Smooth muscle cell (in vitro differentiated cells): ENCODE results near the gene MYLK. TPM values are rescaled to one million over a fixed set of nuclear protein-coding genes. Genes with fewer than 3 reads are reported as not detected.

Experiments
- DNase-seq: peaks from one replicate; lab custom pipeline; 2025; ENCODE audit not compliant: unreplicated experiment; lab: John Stamatoyannopoulos, UW
- H2AFZ ChIP-seq: fragments of 200-600 bp; sonication (generic); 2 replicates; pipeline ENCODE4 v1.6.0; 2016; ENCODE audit warnings: antibody characterized with exemption, low read depth, mild to moderate bottlenecking
- H3F3A ChIP-seq: fragments of 200-600 bp; sonication (generic); 2 replicates; pipeline ENCODE4 v1.6.0; 2017; ENCODE audit warnings: antibody characterized with exemption, low read depth
- H3K27ac ChIP-seq: fragments of 200-600 bp; sonication (generic); 2 replicates; pipeline ENCODE4 v1.5.1; 2016; ENCODE audit warnings: low read depth, mild to moderate bottlenecking
- H3K27me3 ChIP-seq: fragments of 200-600 bp; sonication (generic); 2 replicates; pipeline ENCODE4 v1.6.1; 2016; ENCODE audit warnings: low read depth, mild to moderate bottlenecking
- H3K36me3 ChIP-seq: fragments of 200-600 bp; sonication (generic); 2 replicates; pipeline ENCODE4 v1.5.1; 2016; ENCODE audit warnings: low read depth
- H3K4me1 ChIP-seq: fragments of 200-600 bp; sonication (generic); 2 replicates; pipeline ENCODE4 v1.5.1; 2016; ENCODE audit warnings: low read depth
- H3K4me2 ChIP-seq: fragments of 200-600 bp; sonication (generic); 2 replicates; pipeline ENCODE4 v1.6.0; 2016; ENCODE audit warnings: mild to moderate bottlenecking
- H3K4me3 ChIP-seq: fragments of 200-600 bp; sonication (generic); 2 replicates; pipeline ENCODE4 v1.5.1; 2016; ENCODE audit warnings: mild to moderate bottlenecking
- H3K79me2 ChIP-seq: fragments of 200-600 bp; sonication (generic); 2 replicates; pipeline ENCODE4 v1.6.0; 2016; ENCODE audit warnings: low read depth, mild to moderate bottlenecking
- H3K9ac ChIP-seq: fragments of 200-600 bp; sonication (generic); 2 replicates; pipeline ENCODE4 v1.6.0; 2016; ENCODE audit warnings: low read depth
- H3K9me3 ChIP-seq: fragments of 200-600 bp; sonication (generic); replicated peaks from 2 replicates; pipeline ENCODE4 v1.5.1; 2016; ENCODE audit warnings: low read depth
- H4K20me1 ChIP-seq: fragments of 200-600 bp; sonication (generic); 2 replicates; pipeline ENCODE4 v1.6.0; 2016; ENCODE audit warnings: low read depth
- CTCF ChIP-seq: fragments of 200-600 bp; sonication (generic); IDR thresholded peaks from 2 replicates; pipeline ENCODE4 v1.5.1; 2017; ENCODE audit warnings: borderline replicate concordance, mild to moderate bottlenecking, antibody characterized with exemption; ENCODE audit not compliant: insufficient read depth, poor library complexity, severe bottlenecking
- WGBS: methylation state at CpG from one replicate; pipeline ENCODE4 v1.1.7; 2016; ENCODE audit warnings: low lambda C conversion rate; 5-methylcytosine and 5-hydroxymethylcytosine counted together
- polyA plus RNA-seq: library from polyadenylated mRNA; unstranded; fragments of >200 nt; fragmentation: Nextera tagmentation; extraction: Ambion mirVana; gene quantifications from 2 replicates; pipeline ENCODE4 v1.2.1, GENCODE V29; 2016
- total RNA-seq: library from RNA; depleted of rRNA; stranded (reverse); fragments of >200 nt; gene quantifications from 2 replicates; pipeline ENCODE4 v1.2.3, GENCODE V29; 2014

The MYLK gene
- total and polyA plus RNA-seq, 2 experiments from 2014 or later, result 13.6 to 25.5 TPM

GRCh38 chr3:123640311-123640710 is 243.8 kb downstream of the MYLK start:
- no peak overlapping the region for H3K4me2 ChIP-seq
- H3K9ac ChIP-seq, result no peak overlapping the region
- H3K4me1 ChIP-seq, result peaks cover 26% of the 10 kb centered on the region
- 97% methylated on average over 15 of the region's 15 CpGs for WGBS
- no peak overlapping the region for H3K4me3 ChIP-seq
- DNase-seq, result no peak
- H3K27me3 ChIP-seq, result no peaks in the 10 kb centered on the region
- no peak overlapping the region for H3K27ac ChIP-seq
- H4K20me1 ChIP-seq, result no peaks in the 10 kb centered on the region
- H3K9me3 ChIP-seq, result no peaks in the 10 kb centered on the region
- TF ChIP-seq CTCF, result no peak
- no peaks in the 10 kb centered on the region for H3K79me2 ChIP-seq
- no peaks in the 10 kb centered on the region for H3K36me3 ChIP-seq
- no peak overlapping the region for H2AFZ ChIP-seq
- no peaks in the 10 kb centered on the region for H3F3A ChIP-seq

- H3K36me3 ChIP-seq, result no peaks in the 10 kb centered on the region
- WGBS, result 82% methylated on average over 14 of the region's 14 CpGs
- no peaks in the 10 kb centered on the region for H3K27me3 ChIP-seq
- H3K79me2 ChIP-seq, result no peaks in the 10 kb centered on the region
- no peak overlapping the region for H3K4me2 ChIP-seq
- no peaks in the 10 kb centered on the region for H3K9me3 ChIP-seq
- H3K4me3 ChIP-seq, result no peak overlapping the region
- peaks cover 26% of the 10 kb centered on the region for H3K4me1 ChIP-seq
- no peak overlapping the region for H3K27ac ChIP-seq
- no peak overlapping the region for H2AFZ ChIP-seq
- TF ChIP-seq CTCF, result no peak
- DNase-seq, result no peak
- no peaks in the 10 kb centered on the region for H3F3A ChIP-seq
- no peak overlapping the region for H3K9ac ChIP-seq
- H4K20me1 ChIP-seq, result no peaks in the 10 kb centered on the region
Measured at GRCh38 chr3:123638936-123639689, 245.0 kb downstream of the MYLK start.

GRCh38 chr3:123637841-123638240 is 246.3 kb downstream of the MYLK start:
- TF ChIP-seq CTCF, result no peak
- Histone ChIP-seq H3K9me3 (no peaks in the 10 kb centered on the region), H3K9ac (no peak overlapping the region), H3K4me3 (no peak overlapping the region), H3K27me3 (no peaks in the 10 kb centered on the region), H3K79me2 (no peaks in the 10 kb centered on the region), H3K27ac (no peak overlapping the region), H3K36me3 (no peaks in the 10 kb centered on the region), H2AFZ (no peak overlapping the region), H3K4me1 (peaks cover 26% of the 10 kb centered on the region), H3F3A (no peaks in the 10 kb centered on the region), H3K4me2 (no peak overlapping the region), H4K20me1 (no peaks in the 10 kb centered on the region)
- no peak for DNase-seq
- 96% methylated on average over 5 of the region's 5 CpGs for WGBS

GRCh38 chr3:123637131-123637530 is 247.0 kb downstream of the MYLK start:
- Histone ChIP-seq H3K4me3 (no peak overlapping the region), H3F3A (no peaks in the 10 kb centered on the region), H3K9me3 (no peaks in the 10 kb centered on the region), H3K79me2 (no peaks in the 10 kb centered on the region), H3K4me2 (no peak overlapping the region), H4K20me1 (no peaks in the 10 kb centered on the region), H3K27me3 (no peaks in the 10 kb centered on the region), H3K36me3 (no peaks in the 10 kb centered on the region), H3K27ac (peak overlapping the region; percentile 38), H2AFZ (no peak overlapping the region), H3K4me1 (peaks cover 32% of the 10 kb centered on the region), H3K9ac (no peak overlapping the region)
- 55% methylated on average over 7 of the region's 7 CpGs for WGBS
- no peak for DNase-seq
- no peak for TF ChIP-seq CTCF
